CD4-positive, alpha-beta memory T cell (primary cell): ENCODE results near the gene GPC5. TPM values are rescaled to one million over a fixed set of nuclear protein-coding genes. Genes with fewer than 3 reads are reported as not detected.
"Not testable (repeated sequence)": the region's sequence is repeated elsewhere in the genome, so short reads cannot be mapped to it uniquely, and the experiment has no call there.

Experiments used
- CTCF ChIA-PET: fragments of 350-600 bp; sonication (Branson Sonifier 250); formaldehyde crosslinking; loops from one replicate; lab custom pipeline; 2021; ENCODE audit warnings: inconsistent platforms; ENCODE audit not compliant: partially characterized antibody; lab: Charles Lee
- POLR2A ChIA-PET: fragments of 350-600 bp; sonication (Branson Sonifier 250); formaldehyde crosslinking; loops from one replicate; lab custom pipeline; 2021; ENCODE audit not compliant: partially characterized antibody; lab: Charles Lee
- DNase-seq, 5 donors: peaks; one replicate each; pipeline versions ENCODE4 v3.0.0 to v3.0.0-alpha.2; 2020 to 2022; ENCODE audit warnings: mixed read lengths in 1 of 5
- H3K27ac ChIP-seq: one replicate; pipeline ENCODE4 v1.7.0; 2013; ENCODE audit warnings: low read depth, low read length
- H3K27me3 ChIP-seq: 2 replicates; pipeline ENCODE4 v1.7.0; 2013; ENCODE audit warnings: mild to moderate bottlenecking, low read length, moderate library complexity; ENCODE audit not compliant: insufficient read depth
- H3K36me3 ChIP-seq: 2 replicates; pipeline ENCODE4 v1.7.0; 2013; ENCODE audit warnings: mild to moderate bottlenecking, low read length, moderate library complexity; ENCODE audit not compliant: insufficient read depth
- H3K4me1 ChIP-seq: 2 replicates; pipeline ENCODE4 v1.7.0; 2013; ENCODE audit warnings: mild to moderate bottlenecking, low read length, moderate library complexity; ENCODE audit not compliant: insufficient read depth
- H3K4me3 ChIP-seq, 2 donors: one replicate each; pipeline ENCODE4 v1.7.0; 2013; ENCODE audit warnings: low read length in 2 of 2, mild to moderate bottlenecking in 1 of 2
- H3K9me3 ChIP-seq, 2 donors: one replicate each; pipeline ENCODE4 v1.7.0; 2013; ENCODE audit warnings: low read length in 2 of 2, control low read depth in 1 of 2; ENCODE audit not compliant: control insufficient read depth in 1 of 2
- H3K27ac Mint-ChIP-seq, 7 donors: one replicate each; pipeline ENCODE4 v1.8.0; 2020 to 2021; ENCODE audit warnings: mixed read lengths in 7 of 7, mild to moderate bottlenecking in 6 of 7, inconsistent platforms in 3 of 7, moderate library complexity in 3 of 7
- H3K27me3 Mint-ChIP-seq, 2 donors: one replicate each; pipeline ENCODE4 v1.8.0; 2020 to 2021; ENCODE audit warnings: mixed read lengths in 2 of 2
- H3K36me3 Mint-ChIP-seq, 2 donors: one replicate each; pipeline ENCODE4 v1.8.0; 2020 to 2021; ENCODE audit warnings: mixed read lengths in 2 of 2, inconsistent platforms in 1 of 2, mild to moderate bottlenecking in 1 of 2
- H3K4me1 Mint-ChIP-seq, 4 donors: one replicate each; pipeline ENCODE4 v1.8.0; 2020 to 2021; ENCODE audit warnings: mixed read lengths in 4 of 4, mild to moderate bottlenecking in 1 of 4
- H3K4me3 Mint-ChIP-seq, 8 donors: one replicate each; pipeline ENCODE4 v1.8.0; 2020 to 2021; ENCODE audit warnings: mixed read lengths in 8 of 8, mild to moderate bottlenecking in 7 of 8, moderate library complexity in 6 of 8, inconsistent platforms in 3 of 8
- H3K9me3 Mint-ChIP-seq, 8 donors: one replicate each; pipeline ENCODE4 v1.8.0; 2020 to 2021; ENCODE audit warnings: mixed read lengths in 8 of 8, mild to moderate bottlenecking in 5 of 8, inconsistent platforms in 3 of 8, moderate library complexity in 1 of 8
- intact Hi-C: fragments of 100-400 bp; cut with micrococcal nuclease; formaldehyde crosslinking; loops from one replicate; pipeline ENCODE4 v1.15.1; 2023
- polyA plus RNA-seq, 2 donors: library from polyadenylated mRNA; unstranded; fragments of 300-500 nt; fragmentation: Illumina TruSeq; gene quantifications; one replicate each; pipeline ENCODE4 v1.2.3, GENCODE V29; 2021
- total RNA-seq, 2 experiments: library from RNA; stranded (reverse); gene quantifications; one replicate each; pipeline ENCODE4 v1.2.3, GENCODE V29; 2021

GPC5 gene
- total and polyA plus RNA-seq, 4 experiments from 2014 or later: 0.14 TPM; not detected in 3

DNA sequence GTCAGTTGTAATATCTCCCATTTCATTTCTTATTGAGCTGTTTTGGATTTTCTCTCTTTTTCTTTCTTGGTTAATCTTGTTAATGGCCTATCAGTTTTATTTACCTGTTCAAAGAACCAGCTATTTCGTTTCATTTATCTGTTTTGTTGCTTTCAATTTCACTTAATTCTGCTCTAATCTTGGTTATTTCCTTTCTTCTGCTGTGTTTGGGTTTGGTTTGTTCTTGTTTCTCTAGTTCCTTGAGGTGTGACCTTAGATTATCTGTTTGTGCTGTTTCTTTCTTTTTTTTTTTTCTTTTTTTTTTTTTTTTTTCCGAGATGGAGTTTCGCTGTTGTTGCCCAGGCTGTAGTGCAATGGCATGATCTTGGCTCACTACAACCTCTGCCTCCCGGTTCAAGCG, 896.1 kb downstream of the GPC5 start:
- H3K27me3 ChIP-seq, H3K36me3 Mint-ChIP-seq, H3K36me3 ChIP-seq, CTCF ChIA-PET, POLR2A ChIA-PET, H3K4me1 Mint-ChIP-seq, DNase-seq, H3K9me3 ChIP-seq, H3K4me3 ChIP-seq, H3K27me3 Mint-ChIP-seq, H3K27ac Mint-ChIP-seq, H3K27ac ChIP-seq, H3K4me1 ChIP-seq, intact Hi-C loops, H3K4me3 Mint-ChIP-seq: not testable (repeated sequence)
- peaks cover 4 to 34% (median 16%) of the 10 kb centered on the region in 8 donors for H3K9me3 Mint-ChIP-seq

- H3K27ac ChIP-seq, H3K27ac Mint-ChIP-seq, H3K4me1 Mint-ChIP-seq, H3K9me3 ChIP-seq, POLR2A ChIA-PET, H3K27me3 ChIP-seq, H3K36me3 Mint-ChIP-seq, H3K27me3 Mint-ChIP-seq, H3K4me1 ChIP-seq, intact Hi-C loops, CTCF ChIA-PET, H3K4me3 ChIP-seq, H3K36me3 ChIP-seq: not testable (repeated sequence)
- DNase-seq: peak in 1 of 5 donors; percentile 39
- Mint-ChIP-seq H3K9me3 (peaks cover 2 to 33% (median 15%) of the 10 kb centered on the region in 8 donors), H3K4me3 (peak overlapping the region in 1 of 8 donors; percentile 46)
Observed at GRCh38 chr13:92296154-92296671, 897.8 kb downstream of the GPC5 start.

DNA sequence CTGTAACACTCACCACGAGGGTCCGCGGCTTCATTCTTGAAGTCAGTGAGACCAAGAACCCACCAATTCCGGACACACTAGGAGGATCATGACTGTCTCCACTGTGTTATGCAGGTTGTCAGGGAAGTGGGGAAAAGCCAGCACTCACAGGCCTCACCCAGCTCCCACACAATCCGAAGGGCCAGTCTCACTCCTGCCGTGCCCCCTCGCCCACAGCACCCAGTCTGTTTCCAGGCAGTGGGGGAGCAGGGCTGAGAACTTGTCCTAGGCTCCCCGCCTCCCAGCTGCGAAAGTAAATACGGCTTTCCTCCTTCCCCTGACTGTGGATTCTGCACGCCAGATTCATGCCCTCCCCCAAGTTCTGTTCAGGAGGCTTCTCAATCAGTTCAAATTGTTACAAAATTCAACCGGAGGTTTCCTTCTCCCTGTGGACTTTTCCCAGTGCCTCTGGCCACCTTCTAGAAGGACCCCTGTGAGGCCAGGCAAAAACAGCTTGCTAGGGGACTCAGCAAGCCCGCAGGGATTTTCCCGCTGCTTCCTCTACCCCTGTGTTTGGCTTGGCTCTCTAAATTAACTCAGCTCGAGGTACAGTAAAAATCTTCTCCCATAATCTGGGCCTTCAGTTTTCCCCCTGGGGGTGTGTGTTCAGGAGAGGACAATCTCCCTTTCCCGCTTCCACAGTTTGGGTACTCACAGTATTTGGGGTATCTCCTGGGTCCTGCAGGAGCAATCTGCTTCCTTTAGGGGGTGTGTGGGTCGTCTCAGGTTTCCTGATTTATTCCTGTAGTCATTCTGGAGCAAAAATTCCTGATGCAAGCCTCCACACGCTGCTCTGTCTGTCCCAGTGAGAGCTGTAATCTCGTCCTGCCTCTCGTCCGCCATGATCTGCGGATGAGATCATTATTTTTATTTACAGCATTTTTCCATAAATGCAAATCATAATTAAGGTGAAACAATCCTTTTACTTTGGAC, 899.8 kb downstream of the GPC5 start:
- Histone ChIP-seq H3K4me3 (no peak overlapping the region), H3K9me3 (no peaks in the 10 kb centered on the region), H3K4me1 (no peaks in the 10 kb centered on the region), H3K27me3 (no peaks in the 10 kb centered on the region), H3K27ac (no peak overlapping the region), H3K36me3 (no peaks in the 10 kb centered on the region)
- no peaks in the 10 kb centered on the region for H3K27me3 Mint-ChIP-seq
- H3K4me3 Mint-ChIP-seq: no peak overlapping the region
- H3K4me1 Mint-ChIP-seq: no peaks in the 10 kb centered on the region
- intact Hi-C loops: no loop called here
- no peak for DNase-seq
- ChIA-PET POLR2A (no interaction called here), CTCF (no interaction called here)
- no peak overlapping the region for H3K27ac Mint-ChIP-seq
- H3K36me3 Mint-ChIP-seq: no peaks in the 10 kb centered on the region
- peaks cover 2 to 16% (median 10%) of the 10 kb centered on the region in 8 donors for H3K9me3 Mint-ChIP-seq

- POLR2A ChIA-PET: no interaction called here
- no peaks in the 10 kb centered on the region for H3K36me3 ChIP-seq
- Mint-ChIP-seq H3K9me3 (peaks cover 0 to 8% (median 2%) of the 10 kb centered on the region in 8 donors), H3K27me3 (no peaks in the 10 kb centered on the region), H3K4me1 (no peaks in the 10 kb centered on the region), H3K36me3 (no peaks in the 10 kb centered on the region), H3K4me3 (no peak overlapping the region), H3K27ac (no peak overlapping the region)
- H3K4me3 ChIP-seq: no peak overlapping the region
- DNase-seq: no peak
- H3K9me3 ChIP-seq: no peaks in the 10 kb centered on the region
- no peaks in the 10 kb centered on the region for H3K27me3 ChIP-seq
- H3K4me1 ChIP-seq: no peaks in the 10 kb centered on the region
- intact Hi-C loops: no loop called here
- H3K27ac ChIP-seq: no peak overlapping the region
- CTCF ChIA-PET: no interaction called here
Observed at GRCh38 chr13:92300651-92301050, 902.2 kb downstream of the GPC5 start.

DNA sequence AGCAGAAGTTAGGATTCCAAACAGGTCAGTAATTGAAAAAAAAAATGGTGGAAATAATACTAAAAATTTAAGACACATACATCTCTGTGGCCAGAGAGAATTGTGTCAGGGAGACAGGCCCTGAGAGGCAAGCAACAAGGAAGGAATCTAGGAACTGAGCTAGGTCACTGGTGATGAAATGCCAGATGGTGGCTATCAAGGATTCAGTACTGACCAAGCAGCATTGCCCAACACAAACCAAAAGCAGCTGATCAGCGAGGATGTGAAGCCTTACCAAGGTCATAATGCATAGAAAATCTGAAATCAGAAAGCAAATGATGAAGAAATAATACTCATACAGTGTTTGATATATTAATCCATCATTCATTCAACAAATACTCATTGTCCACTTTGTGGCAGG, 905.0 kb downstream of the GPC5 start:
- CTCF ChIA-PET: no interaction called here
- intact Hi-C loops: no loop called here
- H3K4me3 ChIP-seq: no peak overlapping the region
- no peak for DNase-seq
- Mint-ChIP-seq H3K36me3 (no peaks in the 10 kb centered on the region), H3K4me3 (no peak overlapping the region), H3K27me3 (no peaks in the 10 kb centered on the region), H3K27ac (no peak overlapping the region), H3K9me3 (peaks cover 0 to 3% (median under 1%) of the 10 kb centered on the region in 8 donors), H3K4me1 (no peaks in the 10 kb centered on the region)
- POLR2A ChIA-PET: no interaction called here
- no peaks in the 10 kb centered on the region for H3K4me1 ChIP-seq
- H3K36me3 ChIP-seq: no peaks in the 10 kb centered on the region
- H3K27ac ChIP-seq: no peak overlapping the region
- H3K27me3 ChIP-seq: no peaks in the 10 kb centered on the region
- H3K9me3 ChIP-seq: no peaks in the 10 kb centered on the region

GRCh38 chr13:92307752-92308151, 909.3 kb downstream of the GPC5 start:
- Histone ChIP-seq H3K27ac (no peak overlapping the region), H3K27me3 (no peaks in the 10 kb centered on the region), H3K4me3 (no peak overlapping the region), H3K9me3 (no peaks in the 10 kb centered on the region), H3K4me1 (no peaks in the 10 kb centered on the region), H3K36me3 (no peaks in the 10 kb centered on the region)
- POLR2A ChIA-PET: no interaction called here
- Mint-ChIP-seq H3K4me1 (no peaks in the 10 kb centered on the region), H3K36me3 (no peaks in the 10 kb centered on the region), H3K4me3 (no peak overlapping the region), H3K27ac (no peak overlapping the region), H3K9me3 (peaks cover 0 to 9% (median under 1%) of the 10 kb centered on the region in 8 donors), H3K27me3 (no peaks in the 10 kb centered on the region)
- CTCF ChIA-PET: no interaction called here
- intact Hi-C loops: no loop called here
- DNase-seq: no peak

GRCh38 chr13:92312823-92313222, 914.4 kb downstream of the GPC5 start:
- Histone ChIP-seq H3K27me3 (no peaks in the 10 kb centered on the region), H3K4me1 (no peaks in the 10 kb centered on the region), H3K4me3 (no peak overlapping the region), H3K27ac (no peak overlapping the region), H3K36me3 (no peaks in the 10 kb centered on the region), H3K9me3 (no peaks in the 10 kb centered on the region)
- H3K9me3 Mint-ChIP-seq: peaks cover 0 to 7% (median under 1%) of the 10 kb centered on the region in 8 donors
- no peak for DNase-seq
- H3K27ac Mint-ChIP-seq: no peak overlapping the region
- H3K36me3 Mint-ChIP-seq: no peaks in the 10 kb centered on the region
- no peaks in the 10 kb centered on the region for H3K4me1 Mint-ChIP-seq
- POLR2A ChIA-PET: no interaction called here
- intact Hi-C loops: no loop called here
- CTCF ChIA-PET: no interaction called here
- no peaks in the 10 kb centered on the region for H3K27me3 Mint-ChIP-seq
- no peak overlapping the region for H3K4me3 Mint-ChIP-seq
